Stimulated activated CD8-positive, alpha-beta memory T cell treated with anti-CD3 and anti-CD28 coated beads, Interleukin-4, amount 100 ng/mL, for 48 hours (primary cell): ENCODE measurements around the gene HDAC2.
A peak's percentile ranks its signal among the peaks of the same experiment; 100 is the strongest.
"Not testable (repeated sequence)": the region's sequence is repeated elsewhere in the genome, so short reads cannot be mapped to it uniquely, and the experiment has no call there.

ENCODE experiments used
- DNase-seq: peaks from one replicate; pipeline ENCODE4 v3.0.0-alpha.2; 2020

Gene HDAC2

DNA sequence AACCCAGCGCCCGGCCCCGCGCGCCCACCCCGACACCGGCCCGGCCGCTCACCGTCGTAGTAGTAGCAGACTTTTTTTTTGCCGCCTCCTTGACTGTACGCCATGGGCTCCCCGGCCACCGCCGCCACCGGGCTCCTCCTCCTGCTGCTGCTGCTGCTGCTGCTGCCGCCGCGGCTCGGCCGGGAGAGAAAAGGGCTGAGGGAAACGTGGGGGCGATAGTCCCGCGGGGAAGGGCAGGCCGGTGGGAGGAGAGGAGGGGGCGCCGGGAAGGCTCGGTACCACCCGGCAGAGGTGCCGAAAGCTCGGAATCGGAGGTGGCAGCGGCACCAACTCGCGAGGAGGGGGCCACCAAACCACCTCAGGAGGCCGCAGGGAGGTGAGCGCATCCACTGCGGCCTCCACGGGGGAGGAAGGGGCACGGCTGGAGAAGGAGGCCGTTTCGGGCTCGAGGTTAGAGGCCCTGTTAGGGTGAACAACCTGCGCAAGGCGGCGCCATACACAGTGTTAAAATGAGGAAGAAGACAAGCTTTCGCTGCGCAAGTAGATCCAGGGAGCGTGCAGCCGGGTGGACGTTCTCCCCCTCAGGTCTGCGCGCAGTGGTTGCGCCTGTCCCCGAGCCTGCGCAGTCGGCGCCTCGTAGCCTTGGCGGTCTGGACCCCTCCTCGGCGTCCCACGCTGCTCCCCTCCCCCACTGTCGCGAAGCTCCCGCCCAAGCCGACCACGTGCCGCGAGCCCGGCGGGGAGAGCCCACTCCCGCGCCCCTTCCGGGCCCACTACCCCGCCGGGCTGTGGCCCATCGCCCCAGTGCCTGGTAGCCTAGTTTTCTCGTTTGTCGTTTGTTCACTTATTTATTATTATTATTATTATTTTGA is at the start of gene HDAC2:
Gene HDAC2 (minus strand): TSS at position 344 of the 872 bp plus-strand sequence. CDS start 240 bp downstream, at position 104.
- peak; percentile 93 for DNase-seq

GRCh38 chr6:114020196-114020595 is 49.2 kb upstream of the HDAC2 start:
- DNase-seq = no peak

DNA sequence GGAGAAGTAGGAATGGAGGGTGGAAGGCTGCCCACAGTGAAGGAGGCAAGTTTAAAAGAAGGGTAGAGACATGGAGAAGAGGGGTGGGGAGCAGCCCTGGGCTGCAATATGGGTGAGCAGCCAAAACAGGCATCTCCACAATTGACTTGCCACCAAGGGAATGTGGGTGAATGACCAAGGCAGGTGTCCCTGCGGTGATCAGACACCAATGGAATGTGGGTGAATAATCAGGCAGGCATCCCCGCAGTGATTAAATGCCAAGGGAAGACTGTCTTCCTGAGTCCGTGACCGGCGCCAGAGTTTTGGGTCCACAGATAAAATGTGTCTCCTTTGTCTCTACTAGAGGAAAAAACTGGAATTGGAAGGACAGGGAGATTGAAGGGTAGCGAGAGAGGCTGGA is 46.2 kb upstream of the HDAC2 start:
- not testable (repeated sequence) for DNase-seq

DNA sequence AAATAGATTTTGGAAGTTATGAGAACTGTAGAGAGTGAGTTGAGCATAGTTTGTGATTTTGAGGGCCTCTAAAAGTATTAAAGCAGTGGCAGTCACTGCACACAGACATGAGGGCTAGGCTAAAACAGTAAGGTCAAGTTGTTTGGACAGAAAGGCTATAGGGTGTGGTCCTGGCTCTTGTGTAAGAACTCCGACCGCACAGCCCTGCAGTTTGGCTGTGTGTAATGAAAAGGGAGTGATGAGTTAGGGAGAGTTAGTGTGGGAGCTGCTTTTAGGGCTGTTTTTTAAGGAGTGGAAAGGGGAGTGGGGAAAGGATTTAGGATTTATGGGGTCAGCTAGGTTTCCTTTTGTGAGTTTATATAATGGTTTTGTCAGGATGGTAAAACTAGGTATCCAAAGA is 43.2 kb upstream of the HDAC2 start:
- DNase-seq = not testable (repeated sequence)

DNA sequence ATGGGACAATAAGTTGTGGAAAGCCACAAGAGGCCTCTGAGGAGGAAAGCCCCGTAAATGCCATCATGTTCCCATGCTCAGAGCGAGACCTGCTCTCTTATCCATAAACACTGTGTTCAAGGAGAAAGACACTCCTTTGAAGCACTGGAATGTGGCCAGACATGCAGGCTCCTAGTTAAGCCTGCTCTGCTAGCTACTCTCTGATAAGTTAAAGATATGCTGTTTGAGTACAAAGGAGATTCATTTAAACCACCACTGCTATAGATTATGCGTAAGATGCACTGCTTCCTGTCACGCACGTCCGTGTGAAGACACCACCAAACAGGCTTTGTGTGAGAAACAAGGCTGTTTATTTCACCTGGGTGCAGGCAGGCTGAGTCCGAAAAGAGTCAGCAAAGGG is 40.5 kb upstream of the HDAC2 start:
- not testable (repeated sequence) for DNase-seq

- DNase-seq = no peak
These were observed 39.6 kb upstream of the HDAC2 start for GRCh38 chr6:114010540-114010939.

- DNase-seq = no peak
These were observed 38.2 kb upstream of the HDAC2 start for GRCh38 chr6:114009192-114009591.

DNA sequence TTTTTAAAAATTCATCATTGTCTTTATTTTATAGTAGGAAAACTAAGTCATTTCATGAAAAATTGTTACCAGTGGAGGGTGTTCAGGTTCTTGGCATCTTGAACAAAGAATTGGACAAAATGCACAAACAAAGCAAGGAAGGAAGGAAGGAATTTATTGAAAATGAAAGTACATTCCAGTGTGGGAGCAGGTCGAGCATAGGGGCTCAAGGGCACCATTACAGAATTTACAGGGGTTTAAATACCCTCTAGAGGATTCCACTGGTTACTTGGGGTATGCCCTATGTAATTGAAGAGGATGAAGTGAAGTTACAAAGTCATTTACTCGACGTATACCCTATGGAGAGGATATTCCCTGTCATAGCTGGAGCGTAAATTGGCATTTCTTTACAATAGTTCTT is 37.4 kb upstream of the HDAC2 start:
- no peak for DNase-seq

GRCh38 chr6:114007516-114007915 is 36.6 kb upstream of the HDAC2 start:
- no peak for DNase-seq

DNA sequence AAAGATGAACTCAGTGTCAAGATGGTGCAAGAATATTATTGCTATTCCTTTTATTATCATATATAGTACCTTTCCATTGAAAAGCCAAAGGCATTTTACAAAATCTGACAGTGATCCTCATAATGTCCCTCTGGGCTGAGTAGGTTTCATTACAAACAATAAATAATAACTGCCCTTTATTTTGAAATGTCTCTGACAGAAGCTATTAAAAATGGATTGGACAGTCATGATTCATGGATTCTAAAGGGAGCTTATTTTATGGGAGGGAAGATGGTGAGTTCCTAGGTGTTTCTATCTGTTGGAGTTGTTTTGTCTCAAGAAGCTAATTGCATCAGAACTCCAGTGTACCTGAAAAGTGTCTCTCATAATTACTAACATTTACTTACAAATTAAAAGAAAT is 30.4 kb upstream of the HDAC2 start:
- no peak for DNase-seq

- DNase-seq = no peak
These were observed 29.1 kb upstream of the HDAC2 start for GRCh38 chr6:114000069-114000468.

- no peak for DNase-seq
These were observed 28.3 kb upstream of the HDAC2 start for GRCh38 chr6:113999284-113999683.

DNA sequence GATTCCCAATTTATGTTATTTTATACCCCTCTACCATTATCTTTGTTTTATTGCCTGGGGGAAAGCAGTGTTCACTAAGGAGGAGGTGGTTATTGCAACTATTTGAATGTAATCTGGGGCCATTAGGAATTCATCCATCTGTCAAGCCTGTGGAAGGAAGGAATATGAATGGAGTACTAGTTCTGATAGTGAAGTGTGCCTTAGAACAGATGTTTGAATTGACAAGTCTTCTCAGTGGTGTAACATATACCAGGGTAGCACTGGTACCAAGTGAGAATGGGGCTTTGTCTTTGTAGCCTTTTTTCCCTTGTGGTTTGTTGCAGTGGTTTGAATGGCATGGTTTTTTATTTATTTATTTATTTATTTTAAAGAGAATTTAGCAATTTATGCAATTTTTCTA is 27.9 kb upstream of the HDAC2 start:
- no peak for DNase-seq

DNA sequence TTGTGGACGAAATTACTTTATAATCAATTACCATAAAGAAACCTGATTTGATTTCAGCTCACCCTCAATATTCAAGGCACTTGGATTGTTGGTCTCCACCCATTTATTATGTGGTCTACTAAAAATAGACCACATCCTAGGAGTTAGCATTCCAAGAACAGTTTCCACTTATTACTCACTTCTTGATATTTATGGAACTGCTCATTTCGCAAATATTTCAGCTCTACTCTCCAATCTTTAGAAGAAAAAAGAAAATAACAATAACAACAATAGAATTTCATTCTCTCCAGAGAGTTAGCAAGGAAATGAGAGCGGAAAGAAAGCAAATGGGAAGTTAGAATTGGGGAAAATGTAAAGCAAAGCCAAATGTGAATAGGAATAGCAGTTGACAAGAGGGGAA is 26.2 kb upstream of the HDAC2 start:
- DNase-seq = no peak

DNA sequence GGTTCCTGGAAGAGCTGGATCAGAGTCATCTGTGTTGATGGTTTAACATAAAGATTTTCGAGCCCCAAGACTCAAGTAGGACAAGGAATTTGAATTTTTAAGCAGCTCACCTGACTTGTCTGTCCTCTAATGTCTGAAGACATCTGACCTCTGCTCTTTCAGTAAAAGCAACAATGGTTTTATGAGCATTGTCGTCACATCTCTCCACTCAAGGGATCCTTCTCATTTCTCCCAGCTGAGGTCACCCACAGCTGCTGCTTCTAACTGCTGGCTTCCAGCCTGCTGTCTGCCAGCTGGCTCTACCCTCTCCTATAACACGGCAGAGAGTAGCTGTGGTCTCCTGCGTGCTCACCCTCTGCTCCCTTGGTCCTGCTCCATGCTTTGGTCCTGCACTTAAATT is 24.7 kb upstream of the HDAC2 start:
- DNase-seq = no peak

GRCh38 chr6:113994934-113995342 is 24.0 kb upstream of the HDAC2 start:
- no peak for DNase-seq

DNA sequence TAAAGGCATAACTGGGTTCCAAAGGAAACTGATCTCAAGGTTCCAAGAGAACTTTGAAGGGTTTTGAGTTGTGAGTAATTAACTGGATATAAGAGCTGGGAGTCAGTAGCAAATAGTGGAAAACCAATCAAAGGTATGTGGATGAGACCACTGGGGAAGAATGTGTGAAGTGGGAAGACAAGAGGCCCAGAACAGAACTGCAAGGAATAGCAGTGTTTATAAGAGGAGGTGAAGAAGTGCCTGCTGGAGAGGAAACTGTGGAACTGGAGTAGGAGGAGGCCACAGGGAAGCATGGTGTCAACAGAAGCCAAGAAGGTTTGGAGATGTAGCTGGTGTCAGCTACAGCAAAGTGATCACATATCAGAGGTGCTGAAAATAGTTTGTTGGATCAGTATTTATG is 18.7 kb upstream of the HDAC2 start:
- DNase-seq = no peak

- DNase-seq = not testable (repeated sequence)
These were observed 11.7 kb upstream of the HDAC2 start for GRCh38 chr6:113982675-113983074.

- DNase-seq = no peak
These were observed 11.2 kb upstream of the HDAC2 start for GRCh38 chr6:113982055-113982550.

DNA sequence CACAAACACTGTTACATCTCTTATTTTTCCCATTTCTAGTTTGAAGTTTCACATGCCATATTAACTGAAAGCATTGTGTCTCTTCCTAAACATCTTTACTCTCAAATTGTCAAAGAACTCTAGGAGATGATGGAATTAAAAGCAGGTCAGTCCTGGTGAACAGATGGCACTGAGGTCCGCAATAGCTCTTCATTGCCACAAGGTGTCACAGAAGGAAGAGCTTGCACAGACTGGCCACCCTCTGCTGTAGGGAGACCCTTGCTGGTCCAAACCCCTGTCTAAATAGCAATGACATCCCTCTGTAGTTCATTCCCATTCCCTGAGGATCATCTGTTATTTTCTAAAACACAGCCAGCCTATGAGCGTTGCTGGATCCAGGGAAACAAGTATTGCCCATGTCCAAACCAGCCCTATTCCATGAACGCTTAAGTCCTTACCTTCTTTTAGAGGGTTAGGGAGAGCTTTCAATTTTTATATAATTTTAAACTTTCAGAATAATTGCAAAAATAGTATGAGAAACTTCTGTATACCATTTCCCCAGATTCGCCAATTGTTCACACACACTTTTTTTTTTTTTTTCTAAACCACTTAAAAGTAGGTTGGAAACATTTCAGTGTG is 10.1 kb upstream of the HDAC2 start:
- DNase-seq = no peak

DNA sequence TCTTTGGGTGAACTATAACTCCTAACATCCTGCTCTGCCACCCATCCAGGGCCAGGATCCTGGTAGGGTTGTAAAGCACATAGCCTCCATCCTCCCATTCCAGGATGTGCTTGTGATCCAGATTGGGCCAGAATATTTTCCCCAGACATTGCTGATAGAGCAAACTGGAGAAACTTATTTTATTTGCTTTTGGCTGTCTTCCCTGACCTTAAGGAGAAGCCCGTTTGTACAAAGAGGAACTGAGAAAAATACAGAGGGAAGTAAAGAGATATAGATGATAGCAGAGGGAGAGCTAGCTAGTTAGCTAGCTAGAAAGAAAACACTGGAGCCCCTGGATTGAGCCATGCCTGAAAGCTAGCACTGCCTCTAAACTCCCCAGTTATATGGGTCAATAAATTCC is 9.0 kb upstream of the HDAC2 start:
- no peak for DNase-seq

DNA sequence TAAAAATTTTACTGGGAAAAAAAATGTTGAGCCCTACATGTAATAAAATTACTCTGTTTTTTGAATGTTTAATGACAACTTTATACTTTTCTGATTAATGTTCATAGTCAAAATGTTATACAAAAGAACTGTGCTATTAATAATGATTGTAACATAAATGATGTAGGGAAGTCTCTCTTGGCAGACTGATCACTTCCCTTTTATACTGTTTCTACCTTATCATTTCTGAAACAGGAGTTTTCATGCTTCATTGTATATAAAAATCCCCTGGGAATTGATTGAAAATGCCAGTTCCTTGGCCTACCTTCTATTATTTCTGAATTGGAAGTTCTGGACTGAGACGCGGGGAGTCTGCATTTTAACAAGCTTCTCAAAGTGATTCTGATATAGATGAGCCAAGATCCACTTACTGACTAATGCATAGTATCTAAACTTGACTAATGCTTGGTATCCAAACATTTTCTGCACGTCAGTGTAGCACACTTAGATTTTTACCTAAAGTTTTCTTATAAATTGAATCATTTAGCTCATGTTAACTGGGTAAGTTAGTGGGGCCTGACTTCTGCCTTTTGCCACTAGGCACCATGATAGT is 7.2 kb upstream of the HDAC2 start:
- no peak for DNase-seq

DNA sequence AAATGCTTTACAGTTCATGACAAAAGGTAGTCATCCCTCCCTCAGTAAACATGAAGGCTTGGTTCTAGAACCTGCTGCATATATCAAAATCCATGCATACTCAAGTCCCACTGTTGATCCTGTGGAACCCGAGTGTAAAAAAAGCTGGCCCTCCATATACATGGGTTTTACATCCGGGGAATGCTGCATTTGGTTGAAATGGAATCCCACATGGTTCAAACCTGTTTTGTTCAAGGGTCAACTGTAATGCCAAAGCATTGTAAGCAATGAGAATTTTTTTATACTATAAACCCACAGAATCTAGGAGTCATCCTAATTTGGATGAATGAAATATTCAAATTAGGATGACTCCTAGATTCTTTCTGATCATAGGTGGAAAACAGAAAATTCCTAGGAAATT is 5.9 kb upstream of the HDAC2 start:
- DNase-seq = no peak

DNA sequence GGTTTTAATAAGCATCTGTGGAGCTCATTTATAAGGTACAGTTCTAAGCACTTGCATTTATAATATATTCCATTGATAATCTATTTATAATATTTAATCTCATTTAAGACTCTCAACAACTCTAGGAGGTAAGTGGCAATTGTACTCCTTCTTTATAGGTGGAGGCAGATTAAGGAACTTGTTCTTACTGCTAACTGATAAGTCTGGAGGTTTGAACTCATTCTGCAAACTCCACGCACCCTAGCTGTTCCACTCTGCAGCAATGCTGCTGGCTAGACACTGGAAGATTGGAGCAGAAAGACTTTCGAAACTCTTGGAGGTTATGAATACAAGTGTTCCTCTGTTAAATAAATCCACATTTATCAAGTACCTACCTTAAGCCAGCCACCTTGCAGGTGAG is 793 bp upstream of the HDAC2 start:
- no peak for DNase-seq
